HEK293 (cell line): ENCODE measurements around the gene HSDL2.

Source experiments
- CTCF ChIA-PET: fragments of 350-600 bp; formaldehyde crosslinking; extraction: SDS; loops from one replicate; lab custom pipeline; 2021; ENCODE audit warnings: antibody characterized with exemption; lab: Yijun Ruan, JAX
- POLR2A ChIA-PET: fragments of 300-600 bp; formaldehyde crosslinking; extraction: SDS; loops from one replicate; lab custom pipeline; 2020; ENCODE audit warnings: antibody characterized with exemption, inconsistent platforms; lab: Yijun Ruan, JAX
- H3K27ac ChIP-seq: fragments of 200-500 bp; sonication (Bioruptor generic); 2 replicates; pipeline ENCODE4 v1.5.1; 2014; ENCODE audit warnings: low read depth, low read length, control low read depth, inconsistent platforms; ENCODE audit errors: extremely low read depth
- H3K36me3 ChIP-seq, 2 experiments: fragments of 200-500 bp in 1 of 2; sonication (Bioruptor generic) in 1 of 2; 1 replicate in 1 of 2; 2 replicates in 1 of 2; pipeline ENCODE4 v1.5.1; 2014 to 2017; ENCODE audit warnings: inconsistent platforms in 2 of 2, low read length in 2 of 2; ENCODE audit not compliant: control insufficient read depth in 2 of 2, insufficient read depth in 1 of 2
- H3K4me1 ChIP-seq: fragments of 200-500 bp; sonication (Bioruptor generic); 2 replicates; pipeline ENCODE4 v1.5.1; 2014; ENCODE audit warnings: mild to moderate bottlenecking, low read length, inconsistent platforms; ENCODE audit not compliant: control insufficient read depth, insufficient read depth
- H3K4me3 ChIP-seq: 2 replicates; pipeline ENCODE4 v1.5.1; 2011; ENCODE audit warnings: low read depth, mild to moderate bottlenecking, control low read depth, low read length, moderate library complexity
- H3K9me3 ChIP-seq: fragments of 200-500 bp; sonication (Bioruptor generic); 2 replicates; pipeline ENCODE4 v1.5.1; 2014; ENCODE audit warnings: low read depth, low read length, inconsistent platforms; ENCODE audit not compliant: control insufficient read depth, insufficient read depth
- ELK4 ChIP-seq: IDR thresholded peaks from 2 replicates; pipeline ENCODE4 v1.6.1; 2011; ENCODE audit warnings: mild to moderate bottlenecking, low read depth, low read length, borderline replicate concordance
- GLIS2 ChIP-seq: fragments of 450-650 bp; formaldehyde crosslinking; IDR thresholded peaks from 2 replicates; pipeline ENCODE4 v1.5.1; 2016; ENCODE audit warnings: missing biosample characterization, missing genetic modification characterization
- KLF1 ChIP-seq: fragments of 450-650 bp; formaldehyde crosslinking; IDR thresholded peaks from 2 replicates; pipeline ENCODE4 v1.5.1; 2016; ENCODE audit warnings: missing biosample characterization, missing genetic modification characterization
- KLF10 ChIP-seq: fragments of 450-650 bp; IDR thresholded peaks from 2 replicates; pipeline ENCODE4 v1.5.1; 2018; ENCODE audit warnings: missing biosample characterization, mild to moderate bottlenecking, missing genetic modification characterization
- KLF16 ChIP-seq: fragments of 450-650 bp; formaldehyde crosslinking; IDR thresholded peaks from 2 replicates; pipeline ENCODE4 v1.5.1; 2017; ENCODE audit warnings: missing biosample characterization, missing genetic modification characterization
- PATZ1 ChIP-seq: fragments of 450-650 bp; formaldehyde crosslinking; IDR thresholded peaks from 2 replicates; pipeline ENCODE4 v1.5.1; 2016; ENCODE audit warnings: missing biosample characterization, missing genetic modification characterization
- PRDM10 ChIP-seq: fragments of 450-650 bp; formaldehyde crosslinking; IDR thresholded peaks from 2 replicates; pipeline ENCODE4 v1.5.1; 2016; ENCODE audit warnings: missing biosample characterization, missing genetic modification characterization
- WT1 ChIP-seq: fragments of 450-650 bp; formaldehyde crosslinking; IDR thresholded peaks from 2 replicates; pipeline ENCODE4 v1.5.1; 2016; ENCODE audit warnings: missing biosample characterization, missing genetic modification characterization
- ZBTB21 ChIP-seq: fragments of 450-650 bp; formaldehyde crosslinking; IDR thresholded peaks from 2 replicates; pipeline ENCODE4 v1.5.1; 2017; ENCODE audit warnings: missing biosample characterization, missing genetic modification characterization
- ZBTB26 ChIP-seq: fragments of 450-650 bp; formaldehyde crosslinking; optimal IDR thresholded peaks from 2 replicates; pipeline ENCODE3; 2016; ENCODE audit warnings: missing biosample characterization, mild to moderate bottlenecking, missing genetic modification characterization
- ZBTB49 ChIP-seq: fragments of 450-650 bp; formaldehyde crosslinking; IDR thresholded peaks from 2 replicates; pipeline ENCODE4 v1.5.1; 2016; ENCODE audit warnings: missing biosample characterization, missing genetic modification characterization, low read depth
- ZFP37 ChIP-seq: fragments of 450-650 bp; formaldehyde crosslinking; IDR thresholded peaks from 2 replicates; pipeline ENCODE4 v1.5.1; 2016; ENCODE audit warnings: missing biosample characterization, missing genetic modification characterization
- ZNF132 ChIP-seq: fragments of 450-650 bp; formaldehyde crosslinking; IDR thresholded peaks from 2 replicates; pipeline ENCODE4 v1.5.1; 2017; ENCODE audit warnings: missing biosample characterization, missing genetic modification characterization, borderline replicate concordance
- ZNF146 ChIP-seq: fragments of 450-650 bp; formaldehyde crosslinking; IDR thresholded peaks from 2 replicates; pipeline ENCODE4 v1.5.1; 2016; ENCODE audit warnings: missing biosample characterization, missing genetic modification characterization
- ZNF19 ChIP-seq: fragments of 450-650 bp; formaldehyde crosslinking; IDR thresholded peaks from 2 replicates; pipeline ENCODE4; 2016; ENCODE audit warnings: missing biosample characterization, missing genetic modification characterization, low read depth
- ZNF214 ChIP-seq: fragments of 450-650 bp; formaldehyde crosslinking; IDR thresholded peaks from 2 replicates; pipeline ENCODE4 v1.5.1; 2017; ENCODE audit warnings: missing biosample characterization, mild to moderate bottlenecking, missing genetic modification characterization, borderline replicate concordance
- ZNF302 ChIP-seq: fragments of 450-650 bp; formaldehyde crosslinking; IDR thresholded peaks from 2 replicates; pipeline ENCODE4 v1.5.1; 2016; ENCODE audit warnings: missing biosample characterization, missing genetic modification characterization, low read depth
- ZNF404 ChIP-seq: fragments of 450-650 bp; formaldehyde crosslinking; IDR thresholded peaks from 2 replicates; pipeline ENCODE4 v1.5.1; 2017; ENCODE audit warnings: missing biosample characterization, missing genetic modification characterization
- ZNF473 ChIP-seq: fragments of 450-650 bp; formaldehyde crosslinking; IDR thresholded peaks from 2 replicates; pipeline ENCODE4 v1.5.1; 2017; ENCODE audit warnings: missing biosample characterization, missing genetic modification characterization
- ZNF76 ChIP-seq: fragments of 450-650 bp; formaldehyde crosslinking; IDR thresholded peaks from 2 replicates; pipeline ENCODE4; 2016; ENCODE audit warnings: low read depth, missing biosample characterization, missing genetic modification characterization, borderline replicate concordance
- TF ChIP-seq, protein P1 (sequence below): fragments of 450-650 bp; formaldehyde crosslinking; IDR thresholded peaks from 2 replicates; pipeline ENCODE4 v1.5.1; 2016; ENCODE audit warnings: missing biosample characterization, missing genetic modification characterization

Gene HSDL2

GRCh38 chr9:112408819-112409218 lies 28.9 kb downstream of the HSDL2 start:
- H3K27ac ChIP-seq, result no peak overlapping the region
- CTCF ChIA-PET, result no interaction called here
- peaks cover 4 to 43% of the 10 kb centered on the region in 2 experiments; a peak in 2 of 3 replicates for H3K36me3 ChIP-seq
- POLR2A ChIA-PET, result no interaction called here
- TF ChIP-seq WT1 (tag by site-specific recombination), result no peak
- no peak for TF ChIP-seq ZNF132 (tag by site-specific recombination)
- TF ChIP-seq ZBTB49, result no peak
- TF ChIP-seq KLF1 (tag by site-specific recombination), result no peak
- TF ChIP-seq ZFP37 (tag by site-specific recombination), result no peak
- no peak for TF ChIP-seq KLF16
- TF ChIP-seq ZNF473 (tag by site-specific recombination), result no peak
- no peak for TF ChIP-seq ZNF19
- H3K4me1 ChIP-seq, result no peaks in the 10 kb centered on the region
- no peak overlapping the region for H3K4me3 ChIP-seq
- no peaks in the 10 kb centered on the region for H3K9me3 ChIP-seq

DNA sequence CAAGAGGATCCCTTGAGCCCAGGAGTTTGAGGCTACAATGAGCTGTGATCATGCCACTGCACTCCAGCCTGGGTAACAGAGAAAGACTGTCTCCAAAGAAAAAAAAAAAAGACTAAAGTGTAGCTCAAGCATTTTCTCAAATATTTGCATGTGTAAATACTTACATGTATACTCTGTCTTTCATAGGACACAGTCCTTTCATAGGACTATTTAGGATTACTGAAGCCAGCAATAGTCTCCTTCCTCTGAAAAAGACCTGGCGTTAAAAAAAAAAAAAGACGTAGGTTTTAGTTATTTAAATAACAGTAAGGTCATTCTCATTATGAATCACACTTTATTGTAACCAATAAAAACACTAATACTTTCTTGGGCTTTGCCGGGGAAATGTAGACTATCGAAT lies 29.9 kb downstream of the HSDL2 start:
- Histone ChIP-seq H3K4me1 (no peaks in the 10 kb centered on the region), H3K9me3 (no peaks in the 10 kb centered on the region), H3K4me3 (no peak overlapping the region), H3K36me3 (peaks cover 4 to 43% of the 10 kb centered on the region in 2 experiments; a peak in 2 of 3 replicates), H3K27ac (no peak overlapping the region)
- ChIA-PET CTCF (no interaction called here), POLR2A (interaction anchor here (0.5 kb wide), 1 partner anchor 18 kb away, joined by 3 read pairs; no protein-coding TSS in a partner anchor)
- TF ChIP-seq, protein P1, sequence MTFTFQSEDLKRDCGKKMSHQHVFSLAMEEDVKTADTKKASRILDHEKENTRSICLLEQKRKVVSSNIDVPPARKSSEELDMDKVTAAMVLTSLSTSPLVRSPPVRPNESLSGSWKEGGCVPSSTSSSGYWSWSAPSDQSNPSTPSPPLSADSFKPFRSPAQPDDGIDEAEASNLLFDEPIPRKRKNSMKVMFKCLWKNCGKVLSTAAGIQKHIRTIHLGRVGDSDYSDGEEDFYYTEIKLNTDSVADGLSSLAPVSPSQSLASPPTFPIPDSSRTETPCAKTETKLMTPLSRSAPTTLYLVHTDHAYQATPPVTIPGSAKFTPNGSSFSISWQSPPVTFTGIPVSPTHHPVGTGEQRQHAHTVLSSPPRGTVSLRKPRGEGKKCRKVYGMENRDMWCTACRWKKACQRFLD (tag by site-specific recombination), result no peak
- TF ChIP-seq ZNF214 (tag by site-specific recombination), result no peak
- TF ChIP-seq ZBTB26 (tag by site-specific recombination), result no peak
- no peak for TF ChIP-seq ZNF76 (tag by site-specific recombination)
- TF ChIP-seq ELK4, result no peak
- no peak for TF ChIP-seq ZNF404 (tag by site-specific recombination)
- no peak for TF ChIP-seq GLIS2 (tag by site-specific recombination)

DNA sequence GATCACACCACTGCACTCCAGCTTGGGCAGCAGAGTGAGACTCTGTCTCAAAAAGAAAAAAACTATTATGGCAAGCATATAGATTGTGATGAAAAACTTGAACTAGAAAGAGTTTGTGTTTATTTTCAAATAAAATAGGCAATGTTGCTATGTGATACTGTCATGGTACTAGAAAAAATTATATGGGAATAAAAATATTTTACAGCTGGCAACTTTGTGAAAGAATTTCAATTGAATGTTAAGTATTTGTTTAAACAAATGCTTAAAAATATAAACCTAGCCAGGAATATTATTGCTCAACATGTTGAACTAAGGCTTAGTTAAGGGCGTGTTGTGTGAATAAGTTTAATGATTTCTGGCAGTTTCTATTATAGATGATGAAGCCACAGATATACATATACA lies 31.7 kb downstream of the HSDL2 start:
- H3K36me3 ChIP-seq, result peaks cover 4 to 41% of the 10 kb centered on the region in 2 experiments
- H3K4me3 ChIP-seq, result no peak overlapping the region
- CTCF ChIA-PET, result interaction anchor here (0.7 kb wide), 1 partner anchor 175 kb away, joined by 3 read pairs; no protein-coding TSS in a partner anchor
- POLR2A ChIA-PET, result no interaction called here
- H3K4me1 ChIP-seq, result no peaks in the 10 kb centered on the region
- H3K27ac ChIP-seq, result no peak overlapping the region
- H3K9me3 ChIP-seq, result no peaks in the 10 kb centered on the region
- TF ChIP-seq PATZ1 (tag by site-specific recombination), result no peak
- TF ChIP-seq ZNF146 (tag by site-specific recombination), result no peak
- no peak for TF ChIP-seq KLF10 (tag by site-specific recombination)
- TF ChIP-seq ZNF302 (tag by site-specific recombination), result no peak
- TF ChIP-seq ZBTB21, result no peak
- TF ChIP-seq PRDM10, result no peak
